Pericardium fibroblast (primary cell): ENCODE measurements around the gene PAPOLA. TPM values are rescaled to one million over a fixed set of nuclear protein-coding genes. Genes with fewer than 3 reads are reported as not detected.

ENCODE experiments used
- total RNA-seq: library from RNA; depleted of rRNA; stranded (reverse); fragments of >200 nt; gene quantifications from 2 replicates; pipeline ENCODE4 v1.2.3, GENCODE V29; 2015

The PAPOLA gene
- total RNA-seq: 33.6 and 50.5 TPM in 2 replicates

GRCh38 chr14:96501740-96502620 is at the start of gene PAPOLA:
PAPOLA (plus strand) TSS chr14:96502382; CDS start chr14:96502593, 211 bp downstream.

Other genes starting within 250 kb of the PAPOLA start
- 0.68 and 6.3 TPM in 2 replicates for gene BDKRB1, start 246.2 kb upstream of the PAPOLA start, total RNA-seq
- 11.0 and 12.4 TPM in 2 replicates for gene ATG2B, start 139.0 kb upstream of the PAPOLA start, total RNA-seq
- 6.9 and 19.0 TPM in 2 replicates for gene GSKIP, start 138.9 kb upstream of the PAPOLA start, total RNA-seq
- 0.09 and 0.23 TPM in 2 replicates for gene AK7, start 110.3 kb upstream of the PAPOLA start, total RNA-seq